Ectodermal cell (in vitro differentiated cells): Measurements from ENCODE around the gene EPHA3.

Source experiments
- H3K27ac ChIP-seq: 2 replicates; pipeline ENCODE4 v1.7.0; 2013; ENCODE audit warnings: mild to moderate bottlenecking, low read depth, low read length; ENCODE audit not compliant: insufficient read depth, poor library complexity, severe bottlenecking
- H3K27me3 ChIP-seq: 2 replicates; pipeline ENCODE4 v1.7.0; 2013; ENCODE audit warnings: mild to moderate bottlenecking, low read length; ENCODE audit not compliant: insufficient read depth, control insufficient read depth, poor library complexity, severe bottlenecking
- H3K36me3 ChIP-seq: one replicate; pipeline ENCODE4 v1.7.0; 2013; ENCODE audit warnings: low read length; ENCODE audit not compliant: control insufficient read depth, insufficient read depth
- H3K4me1 ChIP-seq: one replicate; pipeline ENCODE4 v1.7.0; 2013; ENCODE audit warnings: low read length; ENCODE audit not compliant: control insufficient read depth, insufficient read depth
- H3K4me3 ChIP-seq: 2 replicates; pipeline ENCODE4 v1.7.0; 2013; ENCODE audit warnings: low read depth, low read length, control low read depth; ENCODE audit not compliant: insufficient read depth
- H3K9me3 ChIP-seq: 2 replicates; pipeline ENCODE4 v1.7.0; 2013; ENCODE audit warnings: mild to moderate bottlenecking, low read length, moderate library complexity; ENCODE audit not compliant: control insufficient read depth
- whole genome bisulfite sequencing, 2 experiments: methylation state at CpG; one replicate each; pipeline ENCODE4 v1.1.7; 2013; ENCODE audit warnings: missing lambda C conversion rate in 2 of 2; 5-methylcytosine and 5-hydroxymethylcytosine counted together

EPHA3 gene

DNA sequence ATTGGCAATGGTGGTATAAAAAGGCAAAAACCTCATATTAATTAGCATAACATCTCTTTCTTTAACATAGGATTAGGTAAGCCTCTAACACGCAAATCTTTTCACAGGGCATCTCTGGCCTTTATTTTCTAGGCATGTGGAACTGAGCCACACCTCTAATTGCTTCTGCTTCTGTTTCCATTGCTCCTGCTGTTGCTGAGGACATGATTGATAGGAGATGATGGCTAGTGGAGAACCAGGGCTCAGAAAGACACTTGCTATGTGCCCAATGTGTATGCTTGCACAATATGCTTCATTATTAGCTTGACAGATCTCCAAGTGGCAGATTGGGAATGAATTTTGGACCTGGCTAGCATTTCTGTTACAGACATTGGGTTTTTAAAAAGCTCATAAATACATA, 114.5 kb downstream of the EPHA3 start:
- H3K9me3 ChIP-seq: no peaks in the 10 kb centered on the region
- H3K4me3 ChIP-seq: no peak overlapping the region
- H3K4me1 ChIP-seq: no peaks in the 10 kb centered on the region
- no peaks in the 10 kb centered on the region for H3K27me3 ChIP-seq
- H3K36me3 ChIP-seq: no peaks in the 10 kb centered on the region
- H3K27ac ChIP-seq: no peak overlapping the region
- WGBS, 2 experiments: 80 to 95% methylated on average over 1 of the region's 1 CpG

GRCh38 chr3:89223188-89223587, 115.8 kb downstream of the EPHA3 start:
- Histone ChIP-seq H3K36me3 (no peaks in the 10 kb centered on the region), H3K4me1 (no peaks in the 10 kb centered on the region), H3K27ac (no peak overlapping the region), H3K27me3 (no peaks in the 10 kb centered on the region), H3K9me3 (no peaks in the 10 kb centered on the region), H3K4me3 (no peak overlapping the region)
- WGBS, 2 experiments: 93 to 99% methylated on average over 6 of the region's 6 CpGs

- Histone ChIP-seq H3K27me3 (no peaks in the 10 kb centered on the region), H3K4me3 (no peak overlapping the region), H3K27ac (no peak overlapping the region), H3K36me3 (no peaks in the 10 kb centered on the region), H3K4me1 (no peaks in the 10 kb centered on the region), H3K9me3 (no peaks in the 10 kb centered on the region)
- 95 to 99% methylated on average over 5 of the region's 5 CpGs for whole genome bisulfite sequencing, 2 experiments
These were observed 119.8 kb downstream of the EPHA3 start for GRCh38 chr3:89227218-89227617.

DNA sequence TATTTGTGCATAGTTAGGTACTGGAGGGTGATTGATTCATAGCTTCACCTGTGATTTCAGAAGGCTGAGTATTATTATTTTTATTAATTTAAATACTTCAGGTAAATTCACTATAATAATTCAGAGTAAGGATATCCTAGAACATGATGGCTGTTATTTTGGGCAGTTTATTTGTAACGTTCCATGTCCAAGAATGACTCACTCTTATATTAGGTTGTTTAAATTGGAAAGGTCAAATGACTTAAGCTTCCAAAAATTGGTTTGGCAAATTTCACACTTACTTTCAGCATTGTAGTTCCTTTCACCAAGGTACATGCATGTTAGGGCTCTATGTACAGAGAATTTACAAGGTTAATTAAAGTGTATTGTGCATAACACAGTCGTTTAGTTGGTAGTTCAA, 120.2 kb downstream of the EPHA3 start:
- no peaks in the 10 kb centered on the region for H3K4me1 ChIP-seq
- no peaks in the 10 kb centered on the region for H3K9me3 ChIP-seq
- H3K27ac ChIP-seq: no peak overlapping the region
- WGBS, 2 experiments: 97 to 100% methylated on average over 1 to 2 of the region's 2 CpGs
- no peak overlapping the region for H3K4me3 ChIP-seq
- no peaks in the 10 kb centered on the region for H3K36me3 ChIP-seq
- H3K27me3 ChIP-seq: no peaks in the 10 kb centered on the region

- no peaks in the 10 kb centered on the region for H3K27me3 ChIP-seq
- H3K27ac ChIP-seq: no peak overlapping the region
- 96 to 97% methylated on average over 2 of the region's 2 CpGs for WGBS, 2 experiments
- H3K36me3 ChIP-seq: no peaks in the 10 kb centered on the region
- no peak overlapping the region for H3K4me3 ChIP-seq
- H3K9me3 ChIP-seq: no peaks in the 10 kb centered on the region
- no peaks in the 10 kb centered on the region for H3K4me1 ChIP-seq
These were observed 124.7 kb downstream of the EPHA3 start for GRCh38 chr3:89232155-89232554.

- Histone ChIP-seq H3K4me1 (no peaks in the 10 kb centered on the region), H3K27me3 (no peaks in the 10 kb centered on the region), H3K9me3 (no peaks in the 10 kb centered on the region), H3K4me3 (no peak overlapping the region), H3K36me3 (no peaks in the 10 kb centered on the region), H3K27ac (no peak overlapping the region)
These were observed 127.2 kb downstream of the EPHA3 start for GRCh38 chr3:89234620-89235019.

- H3K9me3 ChIP-seq: no peaks in the 10 kb centered on the region
- H3K27me3 ChIP-seq: no peaks in the 10 kb centered on the region
- no peak overlapping the region for H3K27ac ChIP-seq
- 98 to 99% methylated on average over 2 of the region's 2 CpGs for WGBS, 2 experiments
- no peaks in the 10 kb centered on the region for H3K4me1 ChIP-seq
- no peak overlapping the region for H3K4me3 ChIP-seq
- H3K36me3 ChIP-seq: no peaks in the 10 kb centered on the region
These were observed 131.4 kb downstream of the EPHA3 start for GRCh38 chr3:89238846-89239245.

GRCh38 chr3:89239774-89240173, 132.4 kb downstream of the EPHA3 start:
- H3K36me3 ChIP-seq: no peaks in the 10 kb centered on the region
- WGBS, 2 experiments: 80% methylated on average over 1 of the region's 1 CpG; no CpG with 5 or more reads in 1 of the 2 experiments
- no peaks in the 10 kb centered on the region for H3K9me3 ChIP-seq
- H3K27ac ChIP-seq: no peak overlapping the region
- no peaks in the 10 kb centered on the region for H3K27me3 ChIP-seq
- H3K4me1 ChIP-seq: no peaks in the 10 kb centered on the region
- no peak overlapping the region for H3K4me3 ChIP-seq

DNA sequence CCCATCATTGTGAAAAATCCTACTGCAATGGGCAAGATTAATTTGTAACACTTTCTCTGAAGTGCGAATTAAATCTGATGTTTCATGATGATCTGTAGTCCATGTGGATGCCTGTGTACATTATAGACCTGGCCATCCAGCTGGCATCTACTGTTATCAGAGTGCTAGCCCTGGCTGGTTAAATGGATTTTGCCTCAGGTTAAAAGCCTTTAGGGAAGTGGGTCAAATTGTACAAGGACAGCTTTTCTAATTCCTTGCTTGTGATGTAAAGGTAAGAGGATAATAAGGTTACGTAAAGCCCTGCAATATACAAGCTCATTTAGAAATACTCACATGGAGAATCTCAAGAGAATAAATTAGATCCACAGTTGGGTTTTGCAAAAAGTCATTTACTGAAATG, 138.2 kb downstream of the EPHA3 start:
- H3K9me3 ChIP-seq: no peaks in the 10 kb centered on the region
- peaks cover 9% of the 10 kb centered on the region for H3K4me1 ChIP-seq
- no peaks in the 10 kb centered on the region for H3K36me3 ChIP-seq
- 93 to 98% methylated on average over 1 to 2 of the region's 2 CpGs for WGBS, 2 experiments
- H3K27ac ChIP-seq: no peak overlapping the region
- H3K4me3 ChIP-seq: no peak overlapping the region
- no peaks in the 10 kb centered on the region for H3K27me3 ChIP-seq

DNA sequence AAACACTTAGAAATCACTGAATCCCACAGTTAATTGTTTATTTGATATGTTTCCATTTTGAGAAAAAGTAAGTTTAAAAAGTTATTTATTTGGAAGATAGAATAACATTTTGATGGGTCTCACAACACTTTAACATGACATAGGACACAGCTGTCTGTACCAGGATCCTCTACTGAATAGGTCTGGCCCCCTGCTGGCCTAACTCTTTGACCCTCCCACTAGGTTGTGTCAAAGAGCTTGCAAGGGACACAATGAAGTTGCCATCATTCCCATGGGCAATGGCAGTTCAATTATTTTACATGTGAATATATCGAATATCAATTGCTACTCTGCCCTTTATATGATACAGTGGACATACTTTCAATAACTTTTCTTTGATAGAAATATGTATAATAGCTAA, 138.9 kb downstream of the EPHA3 start:
- no peaks in the 10 kb centered on the region for H3K27me3 ChIP-seq
- no peak overlapping the region for H3K4me3 ChIP-seq
- peaks cover 9% of the 10 kb centered on the region for H3K4me1 ChIP-seq
- H3K9me3 ChIP-seq: no peaks in the 10 kb centered on the region
- WGBS, 2 experiments: 40% methylated on average over 1 of the region's 1 CpG; no CpG with 5 or more reads in 1 of the 2 experiments
- no peaks in the 10 kb centered on the region for H3K36me3 ChIP-seq
- no peak overlapping the region for H3K27ac ChIP-seq

- WGBS, 2 experiments: no CpG with 5 or more reads among the region's 1 CpG
- no peak overlapping the region for H3K27ac ChIP-seq
- peaks cover 4% of the 10 kb centered on the region for H3K4me1 ChIP-seq
- H3K27me3 ChIP-seq: no peaks in the 10 kb centered on the region
- H3K9me3 ChIP-seq: no peaks in the 10 kb centered on the region
- H3K4me3 ChIP-seq: no peak overlapping the region
- no peaks in the 10 kb centered on the region for H3K36me3 ChIP-seq
These were observed 143.3 kb downstream of the EPHA3 start for GRCh38 chr3:89250742-89251141.
